ENCODE results near the gene CPLANE2.

CPLANE2 gene

DNA sequence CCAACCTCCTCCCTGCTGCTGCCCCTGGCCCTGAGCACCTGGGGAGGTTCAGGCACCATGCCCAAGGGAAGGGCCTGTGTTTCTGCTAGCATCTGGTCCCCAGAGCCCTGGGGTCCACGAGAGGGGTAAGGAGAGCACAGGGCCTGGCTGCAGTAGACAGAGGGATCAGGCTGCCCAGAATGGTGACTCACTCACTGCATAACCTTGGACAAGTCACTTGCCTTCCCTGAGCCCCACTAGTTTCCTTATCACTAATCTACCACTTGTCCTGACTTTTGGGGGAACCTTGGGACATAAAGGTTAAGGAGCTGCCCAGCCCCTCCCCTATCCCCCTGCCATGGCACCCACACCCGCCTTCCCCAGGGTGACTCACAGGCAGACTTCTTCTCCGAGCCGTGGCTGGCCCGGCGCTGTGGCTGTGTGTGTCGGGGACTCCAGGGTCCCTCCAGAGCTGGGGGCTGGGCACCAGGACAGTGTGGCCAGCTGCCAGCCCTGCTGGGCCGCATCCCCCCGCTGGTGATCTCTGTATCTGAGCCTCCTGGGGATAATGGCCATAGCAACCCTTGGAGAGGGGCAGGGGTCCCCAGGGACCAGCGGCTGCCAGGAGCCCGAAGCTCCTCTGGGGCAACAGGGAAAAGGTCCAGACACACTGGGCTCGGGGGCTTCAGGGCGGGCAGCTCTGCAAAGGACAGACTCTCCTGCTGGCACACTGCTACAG, 28.6 kb downstream of the CPLANE2 start:
- TF ChIP-seq, protein P1, sequence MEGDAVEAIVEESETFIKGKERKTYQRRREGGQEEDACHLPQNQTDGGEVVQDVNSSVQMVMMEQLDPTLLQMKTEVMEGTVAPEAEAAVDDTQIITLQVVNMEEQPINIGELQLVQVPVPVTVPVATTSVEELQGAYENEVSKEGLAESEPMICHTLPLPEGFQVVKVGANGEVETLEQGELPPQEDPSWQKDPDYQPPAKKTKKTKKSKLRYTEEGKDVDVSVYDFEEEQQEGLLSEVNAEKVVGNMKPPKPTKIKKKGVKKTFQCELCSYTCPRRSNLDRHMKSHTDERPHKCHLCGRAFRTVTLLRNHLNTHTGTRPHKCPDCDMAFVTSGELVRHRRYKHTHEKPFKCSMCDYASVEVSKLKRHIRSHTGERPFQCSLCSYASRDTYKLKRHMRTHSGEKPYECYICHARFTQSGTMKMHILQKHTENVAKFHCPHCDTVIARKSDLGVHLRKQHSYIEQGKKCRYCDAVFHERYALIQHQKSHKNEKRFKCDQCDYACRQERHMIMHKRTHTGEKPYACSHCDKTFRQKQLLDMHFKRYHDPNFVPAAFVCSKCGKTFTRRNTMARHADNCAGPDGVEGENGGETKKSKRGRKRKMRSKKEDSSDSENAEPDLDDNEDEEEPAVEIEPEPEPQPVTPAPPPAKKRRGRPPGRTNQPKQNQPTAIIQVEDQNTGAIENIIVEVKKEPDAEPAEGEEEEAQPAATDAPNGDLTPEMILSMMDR (IDR thresholded peaks at IDR 0.05; ENCODE audit: low read depth, low read length, missing control alignments) = no peak
- no peak for DNase-seq (ENCODE audit: low read depth)
- no peak overlapping the region for H3K4me3 ChIP-seq (ENCODE audit: low read depth, low read length)

DNA sequence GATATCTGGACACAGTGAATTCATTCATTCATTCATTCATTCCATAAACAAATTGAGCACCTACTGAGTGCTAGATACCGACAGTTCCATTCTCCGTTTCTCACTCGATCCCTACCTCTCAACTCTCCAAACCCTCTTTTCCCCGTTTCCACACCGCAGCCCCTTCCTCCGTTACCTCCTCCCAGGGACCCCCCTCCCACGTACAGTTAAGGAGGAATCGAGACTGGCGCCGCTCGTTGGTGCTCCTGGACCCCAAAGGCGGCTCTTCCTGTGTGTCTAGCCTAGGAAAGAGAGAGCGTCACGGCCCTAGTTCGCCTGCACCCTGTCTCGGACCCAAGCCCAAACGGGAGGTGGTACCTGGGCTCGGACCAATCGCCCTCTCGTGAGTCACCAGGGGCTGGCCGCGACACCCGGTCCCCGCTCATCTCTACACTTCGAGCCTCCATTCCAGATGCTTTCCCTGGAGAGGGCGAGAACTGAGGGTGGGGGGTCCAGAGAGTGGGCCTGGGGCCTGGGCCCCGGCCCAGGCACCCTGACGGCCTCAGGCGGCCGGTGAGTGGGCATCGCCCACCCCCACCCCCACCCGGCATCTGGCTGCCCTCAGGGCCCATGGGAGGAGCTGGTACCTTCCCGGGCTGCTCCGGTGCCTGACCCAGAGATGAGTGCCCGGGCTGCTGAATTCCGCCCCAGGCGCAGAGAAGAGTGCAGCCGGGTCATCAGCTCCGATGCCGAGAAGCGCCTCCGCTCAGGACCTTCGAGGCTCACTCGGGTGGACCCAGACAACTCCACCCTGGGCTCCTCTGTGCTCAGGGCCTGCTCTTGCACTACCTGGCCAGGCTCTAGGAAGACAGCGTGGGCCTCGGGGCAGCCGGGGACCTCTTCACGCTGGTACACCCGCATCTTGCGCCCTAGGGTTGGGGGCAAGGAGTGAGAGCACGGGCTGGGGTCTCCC, 29.4 kb downstream of the CPLANE2 start:
- TF ChIP-seq, protein P1 (IDR thresholded peaks at IDR 0.05; ENCODE audit: low read depth, low read length, missing control alignments) = no peak
- H3K4me3 ChIP-seq (ENCODE audit: low read depth, low read length) = peak overlapping the region; percentile 67
- DNase-seq (ENCODE audit: low read depth) = no peak

DNA sequence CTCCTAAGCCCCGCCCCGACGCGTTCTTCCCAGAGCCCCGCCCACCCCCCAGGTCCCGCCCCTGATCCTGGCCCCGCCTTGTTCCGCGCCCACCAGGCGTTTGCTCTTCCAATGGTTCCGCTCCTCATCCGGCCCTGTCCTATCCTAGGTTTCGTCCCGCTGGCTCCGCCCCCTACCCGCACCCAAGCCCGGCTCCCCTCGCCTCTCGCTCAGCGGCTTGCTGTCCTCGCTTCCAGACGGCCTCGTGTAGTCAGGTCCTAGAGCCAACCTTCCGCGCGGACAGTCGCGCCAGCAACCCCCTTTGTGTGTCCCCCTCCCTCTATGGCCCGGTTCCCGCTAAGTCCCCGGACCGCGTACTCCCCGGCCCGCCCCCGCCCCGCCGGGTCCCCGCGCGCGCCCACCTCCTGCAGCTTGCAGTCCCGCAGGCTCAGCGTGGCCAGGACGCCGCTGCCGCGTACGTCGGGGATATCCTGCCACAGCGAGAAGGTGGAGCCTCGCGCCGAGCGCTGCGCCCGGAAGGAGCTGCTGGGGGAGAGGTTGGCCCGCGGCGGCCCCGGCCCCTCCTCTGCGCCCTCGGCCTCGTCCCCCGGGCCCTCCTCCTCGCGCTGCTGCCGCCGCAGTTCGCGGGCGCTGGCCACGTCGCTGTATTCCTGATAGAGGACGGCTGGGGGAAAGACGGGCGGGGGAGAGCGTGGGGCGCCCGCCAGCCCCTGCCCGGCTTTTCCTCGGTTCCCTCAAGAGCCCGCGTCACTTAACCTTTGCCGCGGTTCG, 30.3 kb downstream of the CPLANE2 start:
- H3K4me3 ChIP-seq (ENCODE audit: low read depth, low read length) = peak overlapping the region; percentile 67
- DNase-seq (ENCODE audit: low read depth) = peak; percentile 79
- TF ChIP-seq, protein P1 (IDR thresholded peaks at IDR 0.05; ENCODE audit: low read depth, low read length, missing control alignments) = no peak

DNA sequence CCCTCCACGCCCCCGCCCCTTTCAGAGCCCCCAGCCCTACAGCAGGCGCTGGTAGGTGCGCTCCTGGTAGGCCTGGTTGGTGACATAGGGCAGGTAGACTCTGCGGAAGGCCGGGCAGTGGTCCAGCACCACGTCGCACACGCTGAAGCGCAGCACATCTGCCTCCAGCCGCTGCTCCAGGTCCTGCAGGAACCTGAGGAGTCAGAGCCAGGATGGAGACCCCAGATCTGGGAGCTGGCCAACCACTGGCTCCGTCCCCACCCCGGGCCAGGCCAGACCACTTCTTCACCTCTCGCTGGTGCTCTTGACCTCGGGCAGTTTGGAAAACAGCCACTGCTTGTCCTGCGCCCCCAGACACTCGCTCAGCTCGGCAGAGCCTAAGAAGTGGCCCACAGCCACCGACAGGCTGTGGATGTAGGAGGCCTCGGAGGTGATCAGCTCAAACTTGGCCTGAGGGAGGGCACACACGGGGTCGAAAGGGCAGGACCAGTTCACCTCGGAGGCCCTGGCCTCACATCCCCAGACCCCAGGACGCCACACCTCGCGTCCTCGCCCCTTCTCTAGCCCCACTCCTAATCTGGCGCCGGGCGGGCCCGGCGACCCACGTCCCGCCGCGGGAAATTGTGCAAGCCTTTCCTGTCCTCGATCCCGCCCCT, 31.0 kb downstream of the CPLANE2 start:
- TF ChIP-seq, protein P1 (IDR thresholded peaks at IDR 0.05; ENCODE audit: low read depth, low read length, missing control alignments) = no peak
- peak overlapping the region; percentile 40 for H3K4me3 ChIP-seq (ENCODE audit: low read depth, low read length)

DNA sequence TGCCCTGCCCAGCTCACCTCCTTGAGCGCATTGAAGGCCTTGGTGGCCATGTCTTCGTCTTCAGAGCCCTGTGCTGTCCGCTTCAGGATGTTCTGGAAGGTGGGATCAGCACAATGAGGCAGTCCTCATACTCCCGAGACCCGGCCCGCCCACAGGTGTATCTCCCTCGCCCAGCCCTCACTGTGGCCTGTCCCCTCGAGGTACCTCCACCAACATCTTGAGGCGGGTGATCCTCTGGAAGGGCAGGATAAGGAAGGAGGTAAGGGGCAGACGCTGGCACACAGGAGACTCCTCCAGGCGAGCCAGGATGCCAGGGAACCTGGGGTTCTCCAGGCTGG, 31.7 kb downstream of the CPLANE2 start:
- H3K4me3 ChIP-seq (ENCODE audit: low read depth, low read length) = no peak overlapping the region
- TF ChIP-seq, protein P1 (IDR thresholded peaks at IDR 0.05; ENCODE audit: low read depth, low read length, missing control alignments) = no peak
- DNase-seq (ENCODE audit: low read depth) = no peak

More for the DNA sequence above, 31.0 kb downstream of the CPLANE2 start:
- no peak for DNase-seq (ENCODE audit: low read depth)

DNA sequence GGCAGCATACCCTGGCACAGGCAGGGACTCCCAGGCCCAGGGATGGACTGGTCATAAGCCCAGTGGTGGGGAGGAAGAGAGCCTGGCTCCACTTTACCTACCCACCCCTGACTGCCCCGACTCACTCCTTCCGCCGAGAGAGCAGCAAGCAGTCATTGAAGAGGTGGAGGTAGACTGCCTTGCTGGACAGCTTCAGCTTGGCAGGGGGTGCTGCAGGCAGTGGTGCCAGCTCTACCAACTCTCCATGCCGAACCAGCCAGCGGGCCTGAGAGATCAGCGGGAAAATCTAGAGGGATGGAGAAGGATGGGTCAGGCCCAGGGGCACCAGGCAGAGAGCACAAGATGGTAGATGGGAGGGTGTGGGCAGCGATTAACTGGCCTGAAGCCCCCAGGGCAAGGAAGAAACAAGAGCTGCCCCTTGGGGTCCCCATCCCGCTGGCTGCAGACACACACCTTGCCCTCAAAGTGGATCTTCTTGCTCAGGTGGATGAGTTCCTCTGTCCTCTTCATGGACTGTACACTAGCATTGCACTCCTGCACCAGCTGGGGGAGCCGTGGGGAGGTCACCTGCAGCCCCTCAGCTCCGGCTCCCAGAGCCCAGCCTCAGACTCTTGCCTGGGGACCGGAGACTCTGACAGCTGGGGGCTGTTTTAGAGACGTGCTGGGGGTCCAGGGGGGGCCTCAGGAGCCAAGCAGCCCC, 32.2 kb downstream of the CPLANE2 start:
- no peak overlapping the region for H3K4me3 ChIP-seq (ENCODE audit: low read depth, low read length)
- DNase-seq (ENCODE audit: low read depth) = no peak
- TF ChIP-seq, protein P1 (IDR thresholded peaks at IDR 0.05; ENCODE audit: low read depth, low read length, missing control alignments) = peak; percentile 29

Measured in GM12864 (cell line).